HEK293T (cell line): Measurements from ENCODE around the gene DIAPH3.

Experiments used
- CTCF ChIA-PET: fragments of 350-600 bp; formaldehyde crosslinking; extraction: SDS; loops from one replicate; lab custom pipeline; 2021; ENCODE audit warnings: antibody characterized with exemption, inconsistent platforms; lab: Yijun Ruan, JAX
- POLR2A ChIA-PET: fragments of 350-600 bp; formaldehyde crosslinking; extraction: SDS; loops from one replicate; lab custom pipeline; 2020; ENCODE audit warnings: antibody characterized with exemption, inconsistent platforms; lab: Yijun Ruan, JAX
- DNase-seq: peaks from one replicate; pipeline ENCODE4 v3.0.0; 2012; ENCODE audit warnings: mixed read lengths; ENCODE audit errors: extremely low spot score
- ARNT ChIP-seq: fragments of 450-650 bp; IDR thresholded peaks from 2 replicates; pipeline ENCODE4 v1.6.1; 2017; ENCODE audit warnings: mild to moderate bottlenecking
- BHLHE40 ChIP-seq: fragments of 450-650 bp; IDR thresholded peaks from 2 replicates; pipeline ENCODE4 v1.6.1; 2016; ENCODE audit warnings: mild to moderate bottlenecking, moderate library complexity, borderline replicate concordance
- CTBP1 ChIP-seq: fragments of 450-650 bp; IDR thresholded peaks from 2 replicates; pipeline ENCODE4 v1.6.1; 2016; ENCODE audit warnings: borderline replicate concordance
- ELF4 ChIP-seq: fragments of 450-650 bp; IDR thresholded peaks from 2 replicates; pipeline ENCODE4 v1.6.1; 2017; ENCODE audit warnings: antibody characterized with exemption
- FOXA1 ChIP-seq: fragments of 450-650 bp; IDR thresholded peaks from 2 replicates; pipeline ENCODE4 v1.6.1; 2016; ENCODE audit warnings: mild to moderate bottlenecking
- FOXK2 ChIP-seq: fragments of 450-650 bp; IDR thresholded peaks from 2 replicates; pipeline ENCODE4 v1.6.1; 2016; ENCODE audit warnings: mild to moderate bottlenecking
- FOXM1 ChIP-seq: fragments of 450-650 bp; IDR thresholded peaks from 2 replicates; pipeline ENCODE4 v1.6.1; 2017; ENCODE audit warnings: mild to moderate bottlenecking, borderline replicate concordance
- HDGF ChIP-seq: fragments of 450-650 bp; IDR thresholded peaks from 2 replicates; pipeline ENCODE4 v1.6.1; 2017; ENCODE audit warnings: antibody characterized with exemption, borderline replicate concordance
- L3MBTL2 ChIP-seq: fragments of 450-650 bp; conservative IDR thresholded peaks from 2 replicates; pipeline ENCODE4 v1.6.1; 2016; ENCODE audit warnings: mild to moderate bottlenecking
- LEF1 ChIP-seq: fragments of 450-650 bp; IDR thresholded peaks from 2 replicates; pipeline ENCODE4 v1.6.1; 2017; ENCODE audit warnings: mild to moderate bottlenecking, borderline replicate concordance
- NFRKB ChIP-seq: fragments of 450-650 bp; IDR thresholded peaks from 2 replicates; pipeline ENCODE4 v1.6.1; 2016; ENCODE audit warnings: mild to moderate bottlenecking, moderate library complexity
- SP1 ChIP-seq: fragments of 450-650 bp; IDR thresholded peaks from 2 replicates; pipeline ENCODE4 v1.6.1; 2017
- SUZ12 ChIP-seq: fragments of 450-650 bp; IDR thresholded peaks from 2 replicates; pipeline ENCODE4 v1.6.1; 2016; ENCODE audit warnings: mild to moderate bottlenecking
- TARDBP ChIP-seq: fragments of 450-650 bp; IDR thresholded peaks from 2 replicates; pipeline ENCODE4 v1.6.1; 2016
- ZNF384 ChIP-seq: fragments of 450-650 bp; IDR thresholded peaks from 2 replicates; pipeline ENCODE4 v1.6.1; 2016
- TF ChIP-seq, protein P1 (sequence below): fragments of 450-650 bp; IDR thresholded peaks from 2 replicates; pipeline ENCODE4 v1.6.1; 2016

Gene DIAPH3

DNA sequence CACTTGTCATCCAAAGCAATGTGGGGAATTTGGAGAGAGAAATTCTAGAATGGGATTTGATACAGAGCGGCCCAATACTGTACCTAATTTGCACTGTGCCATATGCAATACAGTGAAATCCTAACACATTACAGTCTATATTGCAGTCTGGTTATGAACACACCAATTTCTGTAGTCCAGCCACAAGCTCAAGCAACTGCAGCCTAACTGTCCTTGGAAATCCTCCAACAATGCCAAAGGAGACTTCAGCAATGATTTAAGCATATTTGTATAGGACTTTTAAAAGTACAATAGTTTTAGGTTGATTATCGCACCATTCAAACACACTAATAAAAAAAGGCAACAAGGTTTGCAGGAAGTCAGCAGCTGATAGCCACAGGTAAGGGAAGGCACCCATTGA lies 17.3 kb downstream of the DIAPH3 start:
- no peak for TF ChIP-seq ELF4
- no peak for TF ChIP-seq FOXM1
- TF ChIP-seq L3MBTL2: no peak
- TF ChIP-seq CTBP1: no peak
- ChIA-PET CTCF (interaction anchor here (1.0 kb wide), 1 partner anchor 12 kb away, joined by 3 read pairs; no protein-coding TSS in a partner anchor), POLR2A (no interaction called here)
- DNase-seq: no peak

DNA sequence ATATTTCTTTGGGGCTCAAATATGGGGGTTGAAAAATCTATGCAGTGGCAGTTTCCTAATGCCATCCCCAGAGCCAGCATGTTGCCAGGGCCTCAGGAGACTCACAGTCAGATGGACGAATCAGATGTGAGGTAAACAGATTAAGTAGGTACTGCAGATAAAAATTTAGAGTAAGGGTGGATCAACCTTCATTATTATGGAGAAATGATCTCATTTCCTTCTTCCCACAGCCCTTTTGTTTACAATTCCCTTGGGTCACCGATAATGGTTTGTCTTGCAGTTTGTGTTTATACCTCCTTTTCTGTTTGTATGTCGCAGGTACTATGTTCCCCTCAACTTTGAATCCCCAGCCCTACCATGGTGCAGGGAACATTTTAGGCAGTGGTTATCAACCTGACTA lies 20.0 kb downstream of the DIAPH3 start:
- ChIA-PET POLR2A (no interaction called here), CTCF (no interaction called here)
- TF ChIP-seq LEF1 (no peak), SP1 (no peak), ELF4 (no peak), ARNT (no peak), SUZ12 (no peak), ZNF384 (no peak)
- TF ChIP-seq, protein P1, sequence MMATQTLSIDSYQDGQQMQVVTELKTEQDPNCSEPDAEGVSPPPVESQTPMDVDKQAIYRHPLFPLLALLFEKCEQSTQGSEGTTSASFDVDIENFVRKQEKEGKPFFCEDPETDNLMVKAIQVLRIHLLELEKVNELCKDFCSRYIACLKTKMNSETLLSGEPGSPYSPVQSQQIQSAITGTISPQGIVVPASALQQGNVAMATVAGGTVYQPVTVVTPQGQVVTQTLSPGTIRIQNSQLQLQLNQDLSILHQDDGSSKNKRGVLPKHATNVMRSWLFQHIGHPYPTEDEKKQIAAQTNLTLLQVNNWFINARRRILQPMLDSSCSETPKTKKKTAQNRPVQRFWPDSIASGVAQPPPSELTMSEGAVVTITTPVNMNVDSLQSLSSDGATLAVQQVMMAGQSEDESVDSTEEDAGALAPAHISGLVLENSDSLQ: no peak
- DNase-seq: no peak

DNA sequence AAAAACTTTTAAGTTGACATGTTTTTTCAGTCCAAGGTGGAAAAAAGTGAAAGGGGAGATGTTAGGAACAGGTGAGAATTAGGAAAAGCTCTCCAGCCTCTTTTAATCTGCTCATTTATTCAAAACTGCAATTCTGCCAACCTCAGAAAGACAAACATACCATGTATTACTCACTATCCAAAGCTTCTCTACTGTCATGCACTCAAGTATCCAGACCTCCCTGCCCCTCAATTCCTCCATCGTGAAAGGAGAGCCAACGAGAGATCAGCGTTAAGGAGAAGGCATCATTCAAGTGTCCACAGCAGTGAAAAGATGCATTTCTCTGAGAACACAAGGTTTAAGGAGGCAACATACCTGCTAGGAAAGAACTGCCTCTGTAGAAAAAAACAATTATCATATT lies 24.5 kb downstream of the DIAPH3 start:
- POLR2A ChIA-PET: no interaction called here
- CTCF ChIA-PET: no interaction called here
- TF ChIP-seq SUZ12: no peak
- TF ChIP-seq TARDBP: no peak
- DNase-seq: no peak

DNA sequence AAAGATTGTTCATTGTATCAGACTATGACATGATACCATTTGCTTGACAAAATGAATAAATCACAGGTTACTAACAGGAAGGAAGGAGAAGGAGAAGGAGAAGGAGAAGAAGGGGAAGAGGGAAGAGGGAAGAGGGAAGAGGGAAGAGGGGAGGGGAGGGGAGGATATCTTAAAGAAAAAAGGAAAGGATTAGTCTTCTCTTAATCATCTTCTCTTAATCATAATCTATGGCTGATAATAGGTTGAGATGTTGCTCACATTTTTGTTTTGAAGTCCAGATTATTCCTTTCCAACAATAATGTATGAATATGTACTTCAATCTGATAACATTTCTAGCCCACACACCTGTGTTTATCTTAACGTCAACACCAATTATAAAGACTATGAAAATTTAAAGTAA lies 25.1 kb downstream of the DIAPH3 start:
- DNase-seq: no peak
- CTCF ChIA-PET: no interaction called here
- POLR2A ChIA-PET: no interaction called here
- TF ChIP-seq, protein P1: no peak
- TF ChIP-seq NFRKB (no peak), FOXM1 (no peak), TARDBP (no peak), HDGF (no peak), SP1 (no peak), FOXA1 (no peak), L3MBTL2 (no peak), ELF4 (no peak), FOXK2 (no peak), ZNF384 (no peak), BHLHE40 (no peak)

DNA sequence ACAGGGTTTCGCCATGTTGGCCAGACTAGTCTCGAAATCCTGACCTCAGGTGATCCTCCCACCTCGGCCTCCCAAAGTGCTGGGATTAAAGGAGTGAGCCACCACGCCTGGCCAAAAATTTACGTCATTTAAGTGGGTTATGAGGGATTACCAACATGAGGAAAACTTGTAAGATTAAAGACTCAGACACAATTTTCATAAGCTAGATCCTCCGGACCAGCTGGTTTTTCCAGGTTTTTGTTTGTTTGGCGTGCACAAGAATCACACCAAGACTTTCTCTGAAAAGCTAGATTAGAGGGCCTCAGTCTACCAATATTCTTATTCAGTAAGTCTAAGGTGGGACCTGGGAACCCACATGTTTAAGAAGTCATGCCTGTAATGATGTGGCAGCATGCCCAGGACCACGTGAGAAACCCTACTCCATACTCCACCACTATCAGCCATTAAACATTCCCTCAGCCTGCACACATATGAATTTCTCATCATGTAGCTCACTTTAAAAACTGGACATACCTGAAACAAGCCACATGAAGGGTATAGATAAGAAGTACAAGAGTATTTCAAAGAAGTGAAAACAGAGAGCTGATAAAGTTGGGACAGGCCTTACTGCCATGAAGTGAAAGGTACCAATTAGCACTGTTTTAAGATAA lies 25.7 kb downstream of the DIAPH3 start:
- DNase-seq: no peak
- ChIA-PET CTCF (interaction anchor here (0.7 kb wide), 1 partner anchor 698 kb away, joined by 3 read pairs; no protein-coding TSS in a partner anchor), POLR2A (no interaction called here)
- TF ChIP-seq L3MBTL2: no peak
- TF ChIP-seq, protein P1: no peak
- no peak for TF ChIP-seq NFRKB
- TF ChIP-seq FOXK2: no peak
- TF ChIP-seq ARNT: no peak
- TF ChIP-seq TARDBP: no peak
- TF ChIP-seq FOXM1: no peak
- TF ChIP-seq SUZ12: no peak
- no peak for TF ChIP-seq ZNF384
- no peak for TF ChIP-seq LEF1
- TF ChIP-seq ELF4: no peak
- no peak for TF ChIP-seq SP1
- TF ChIP-seq BHLHE40: no peak
- TF ChIP-seq HDGF: no peak

DNA sequence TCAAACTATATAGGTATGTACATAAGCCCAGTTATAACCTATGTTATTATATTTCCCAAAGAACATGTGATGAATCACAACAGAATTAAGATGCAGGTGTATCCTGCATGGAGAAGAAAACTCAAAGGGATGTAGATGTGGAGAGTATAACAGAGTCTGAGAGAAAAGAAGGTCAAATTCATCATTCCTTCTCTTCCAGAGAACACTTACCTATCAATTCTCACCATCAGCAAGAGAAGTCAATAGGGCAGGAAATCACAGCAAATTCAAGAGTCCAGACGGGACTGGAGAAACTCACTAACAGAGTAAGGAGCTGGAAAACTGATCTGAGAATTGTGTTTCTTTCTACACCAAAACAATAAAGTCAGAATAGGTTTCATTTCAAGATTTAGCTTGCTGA lies 28.4 kb downstream of the DIAPH3 start:
- no peak for DNase-seq

More for the DNA sequence above, 28.4 kb downstream of the DIAPH3 start:
- CTCF ChIA-PET: no interaction called here
- TF ChIP-seq, protein P1: no peak
- TF ChIP-seq ZNF384: no peak
- no peak for TF ChIP-seq CTBP1
- no peak for TF ChIP-seq NFRKB
- no peak for TF ChIP-seq FOXM1
- TF ChIP-seq ARNT: no peak
- TF ChIP-seq BHLHE40: no peak
- no peak for TF ChIP-seq SUZ12
- no peak for TF ChIP-seq ELF4
- TF ChIP-seq FOXA1: no peak
- TF ChIP-seq L3MBTL2: no peak
- POLR2A ChIA-PET: no interaction called here
